Ascending aorta (tissue), 2 donors: ENCODE results near the gene SEPTIN8. TPM values are rescaled to one million over a fixed set of nuclear protein-coding genes. Genes with fewer than 3 reads are reported as not detected.

Experiments used
- DNase-seq, 2 donors: peaks; one replicate each; pipeline ENCODE4 v3.0.0-alpha.2; 2019; ENCODE audit warnings: low spot score in 2 of 2
- H3K27ac ChIP-seq, 2 donors: fragments of 200-600 bp; sonication (generic); one replicate each; pipeline ENCODE4 v1.5.1; 2016 to 2017; ENCODE audit warnings: mild to moderate bottlenecking in 1 of 2
- H3K27me3 ChIP-seq: fragments of 200-600 bp; sonication (generic); one replicate; pipeline ENCODE4 v1.5.1; 2017
- H3K36me3 ChIP-seq, 2 donors: fragments of 200-600 bp; sonication (generic); one replicate each; pipeline ENCODE4 v1.5.1; 2016
- H3K4me1 ChIP-seq, 2 donors: fragments of 200-600 bp; sonication (generic); one replicate each; pipeline ENCODE4 v1.5.1; 2016 to 2017; ENCODE audit warnings: mild to moderate bottlenecking in 1 of 2
- H3K4me3 ChIP-seq, 2 donors: fragments of 200-600 bp; sonication (generic); one replicate each; pipeline ENCODE4 v1.5.1; 2016 to 2017; ENCODE audit warnings: mild to moderate bottlenecking in 1 of 2
- H3K9me3 ChIP-seq, 2 donors: fragments of 200-600 bp; sonication (generic); one replicate each; pipeline ENCODE4 v1.5.1; 2016
- intact Hi-C: fragments of 100-400 bp; cut with DNase I; formaldehyde crosslinking; loops from one replicate; pipeline ENCODE4 v1.15.1; 2023
- total RNA-seq: library from RNA; depleted of rRNA; stranded (reverse); fragments of >200 nt; gene quantifications from one replicate; pipeline ENCODE4 v1.1.0, GENCODE V29; 2016
- TF ChIP-seq, protein P1 (sequence below), 3 experiments: fragments of 200-600 bp in 2 of 3; fragments of 450-650 bp in 1 of 3; sonication (generic) in 2 of 3; IDR thresholded peaks; one replicate each; pipeline ENCODE4 v1.5.1; 2016 to 2019; ENCODE audit warnings: antibody characterized with exemption in 3 of 3, mild to moderate bottlenecking in 1 of 3, moderate library complexity in 1 of 3

SEPTIN8 gene
- total RNA-seq, 1 donor from 2014 or later, result 113 TPM

DNA sequence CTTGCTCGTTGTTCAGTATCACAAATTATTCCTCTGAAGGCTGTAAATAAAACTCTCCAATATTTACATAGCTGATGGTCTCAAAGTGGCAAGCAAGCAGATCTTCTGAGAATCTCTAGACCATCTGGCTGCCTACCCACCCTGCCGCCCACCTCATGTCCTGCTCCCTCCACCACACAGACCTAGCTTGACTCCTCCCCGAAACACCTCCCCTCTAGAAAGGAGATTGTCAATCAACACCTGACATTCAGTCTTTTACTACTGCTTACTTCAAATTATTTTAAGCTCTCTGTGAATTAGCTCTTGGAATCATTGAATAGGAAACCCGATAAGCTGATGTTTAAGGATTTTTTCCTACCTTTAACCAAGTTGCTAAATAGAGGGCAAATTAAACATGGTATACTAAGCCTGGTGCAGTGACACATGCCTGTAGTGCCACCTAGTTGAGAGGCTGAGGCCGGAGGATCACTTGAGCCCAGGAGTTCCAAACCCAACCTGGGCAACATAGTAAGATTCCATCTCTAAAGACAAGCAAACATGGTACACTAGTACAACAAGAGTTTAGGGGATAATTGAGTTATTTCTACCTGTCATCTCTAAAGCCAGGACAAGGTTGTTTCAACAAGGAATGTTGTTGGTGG, 25.1 kb upstream of the SEPTIN8 start:
- peak in 1 of 2 donors; percentile 48 for DNase-seq
- intact Hi-C loops, result no loop called here
- TF ChIP-seq, protein P1, sequence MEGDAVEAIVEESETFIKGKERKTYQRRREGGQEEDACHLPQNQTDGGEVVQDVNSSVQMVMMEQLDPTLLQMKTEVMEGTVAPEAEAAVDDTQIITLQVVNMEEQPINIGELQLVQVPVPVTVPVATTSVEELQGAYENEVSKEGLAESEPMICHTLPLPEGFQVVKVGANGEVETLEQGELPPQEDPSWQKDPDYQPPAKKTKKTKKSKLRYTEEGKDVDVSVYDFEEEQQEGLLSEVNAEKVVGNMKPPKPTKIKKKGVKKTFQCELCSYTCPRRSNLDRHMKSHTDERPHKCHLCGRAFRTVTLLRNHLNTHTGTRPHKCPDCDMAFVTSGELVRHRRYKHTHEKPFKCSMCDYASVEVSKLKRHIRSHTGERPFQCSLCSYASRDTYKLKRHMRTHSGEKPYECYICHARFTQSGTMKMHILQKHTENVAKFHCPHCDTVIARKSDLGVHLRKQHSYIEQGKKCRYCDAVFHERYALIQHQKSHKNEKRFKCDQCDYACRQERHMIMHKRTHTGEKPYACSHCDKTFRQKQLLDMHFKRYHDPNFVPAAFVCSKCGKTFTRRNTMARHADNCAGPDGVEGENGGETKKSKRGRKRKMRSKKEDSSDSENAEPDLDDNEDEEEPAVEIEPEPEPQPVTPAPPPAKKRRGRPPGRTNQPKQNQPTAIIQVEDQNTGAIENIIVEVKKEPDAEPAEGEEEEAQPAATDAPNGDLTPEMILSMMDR (IDR thresholded peaks at IDR 0.05), result peak in 1 of 3 experiments; percentile 27
- no peak overlapping the region for H3K27ac ChIP-seq
- no peaks in the 10 kb centered on the region for H3K4me1 ChIP-seq
- H3K9me3 ChIP-seq, result no peaks in the 10 kb centered on the region
- H3K36me3 ChIP-seq, result no peaks in the 10 kb centered on the region
- H3K27me3 ChIP-seq, result no peaks in the 10 kb centered on the region
- no peak overlapping the region for H3K4me3 ChIP-seq

DNA sequence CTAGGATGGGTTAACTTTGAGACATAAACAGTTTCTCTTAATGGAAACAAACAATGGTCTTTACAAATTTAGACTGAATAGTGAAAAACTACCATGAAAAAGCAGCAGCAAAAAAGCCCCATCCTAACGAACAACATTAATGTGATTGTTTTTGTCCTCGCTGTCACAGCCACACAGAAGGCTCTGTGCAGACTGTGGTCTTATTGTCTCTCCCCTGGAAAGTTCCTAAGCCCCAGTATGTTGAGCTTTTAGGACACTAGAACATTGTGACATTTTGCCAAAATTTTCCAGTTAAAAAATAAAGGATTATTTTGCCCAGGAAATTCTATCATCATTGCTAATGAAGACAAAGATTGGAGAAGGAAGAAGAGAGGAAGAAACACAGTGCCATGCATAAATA, 23.5 kb upstream of the SEPTIN8 start:
- DNase-seq, result no peak
- Histone ChIP-seq H3K9me3 (no peaks in the 10 kb centered on the region), H3K27ac (no peak overlapping the region), H3K4me1 (no peaks in the 10 kb centered on the region), H3K36me3 (no peaks in the 10 kb centered on the region), H3K27me3 (no peaks in the 10 kb centered on the region), H3K4me3 (no peak overlapping the region)
- intact Hi-C loops, result no loop called here
- TF ChIP-seq, protein P1 (IDR thresholded peaks at IDR 0.05), result no peak

DNA sequence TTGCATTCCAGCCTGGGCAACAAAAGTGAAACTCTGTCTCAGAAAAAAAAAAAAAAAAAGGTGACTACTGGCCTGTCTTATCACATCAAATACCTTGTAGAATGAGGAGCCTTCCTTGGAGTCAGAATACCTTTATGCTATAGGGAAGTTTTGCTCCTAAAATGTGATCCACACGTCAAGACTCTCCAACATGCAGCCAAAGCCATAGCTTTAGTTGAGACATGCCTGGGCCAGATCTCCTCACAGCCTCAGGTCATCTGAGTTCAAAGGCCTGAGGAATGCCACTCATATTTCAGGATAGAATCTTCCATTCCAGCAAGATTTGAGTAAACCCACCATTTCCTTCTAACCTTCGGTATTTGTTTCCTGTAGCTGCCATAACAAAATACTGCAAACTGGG, 22.4 kb upstream of the SEPTIN8 start:
- TF ChIP-seq, protein P1 (IDR thresholded peaks at IDR 0.05), result no peak
- no peak overlapping the region for H3K27ac ChIP-seq
- intact Hi-C loops, result no loop called here
- H3K4me3 ChIP-seq, result no peak overlapping the region
- no peaks in the 10 kb centered on the region for H3K9me3 ChIP-seq
- no peaks in the 10 kb centered on the region for H3K4me1 ChIP-seq
- H3K36me3 ChIP-seq, result no peaks in the 10 kb centered on the region
- no peak for DNase-seq
- no peaks in the 10 kb centered on the region for H3K27me3 ChIP-seq

DNA sequence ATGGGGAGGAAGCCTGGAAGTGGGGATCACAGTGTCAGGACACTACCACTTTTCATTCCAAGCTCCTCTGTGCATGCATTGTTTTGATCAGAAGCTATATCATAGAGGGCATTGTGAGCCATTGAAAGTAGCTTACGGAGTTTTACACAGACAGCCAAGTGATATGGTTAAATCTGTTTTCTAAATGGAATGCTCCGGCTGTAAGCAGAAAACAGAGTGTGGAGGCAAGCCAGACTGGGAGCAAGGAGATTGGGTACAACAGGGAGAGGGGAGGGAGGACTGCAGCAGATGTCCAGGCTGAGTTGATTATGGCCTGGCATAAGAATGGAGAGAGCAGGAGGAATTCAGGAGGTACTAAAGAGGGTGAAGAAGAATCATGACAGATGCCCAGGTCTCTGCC, 20.6 kb upstream of the SEPTIN8 start:
- TF ChIP-seq, protein P1 (IDR thresholded peaks at IDR 0.05), result no peak
- DNase-seq, result no peak
- no peaks in the 10 kb centered on the region for H3K9me3 ChIP-seq
- no peak overlapping the region for H3K27ac ChIP-seq
- H3K27me3 ChIP-seq, result no peaks in the 10 kb centered on the region
- H3K36me3 ChIP-seq, result no peaks in the 10 kb centered on the region
- H3K4me1 ChIP-seq, result no peaks in the 10 kb centered on the region
- H3K4me3 ChIP-seq, result no peak overlapping the region
- intact Hi-C loops, result no loop called here

DNA sequence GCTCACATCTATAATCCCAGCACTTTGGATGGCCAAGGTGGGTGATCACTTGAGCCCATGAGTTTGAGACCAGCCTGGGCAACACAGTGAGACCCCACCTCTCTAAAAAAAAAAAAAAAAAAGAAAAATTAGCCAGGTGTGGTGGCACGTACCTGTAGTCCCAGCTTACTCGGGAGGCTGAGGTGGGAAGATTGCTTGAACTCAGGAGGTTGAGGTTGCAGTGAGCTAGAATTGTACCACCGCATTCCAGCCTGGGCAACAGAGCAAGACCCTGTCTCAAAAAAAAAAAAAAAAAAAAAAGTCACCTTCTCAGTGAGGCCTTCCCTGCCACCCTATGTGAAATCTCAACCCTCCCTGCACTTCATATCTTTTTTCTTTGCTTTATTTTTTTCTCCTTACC, 14.0 kb upstream of the SEPTIN8 start:
- no peaks in the 10 kb centered on the region for H3K27me3 ChIP-seq
- no peak overlapping the region for H3K4me3 ChIP-seq
- DNase-seq, result no peak
- peaks cover 0 to 8% of the 10 kb centered on the region in 2 donors for H3K4me1 ChIP-seq
- H3K36me3 ChIP-seq, result no peaks in the 10 kb centered on the region
- no peak overlapping the region for H3K27ac ChIP-seq
- no peaks in the 10 kb centered on the region for H3K9me3 ChIP-seq
- intact Hi-C loops, result no loop called here
- TF ChIP-seq, protein P1 (IDR thresholded peaks at IDR 0.05), result no peak
